ENCODE measurements around the gene SMIM27.

The SMIM27 gene

GRCh38 chr9:32558408-32558934 is 6.3 kb downstream of the SMIM27 start:
- Histone ChIP-seq H3K79me2 (ENCODE audit: insufficient read depth, low read depth) (no peaks in the 10 kb centered on the region), H3K36me3 (ENCODE audit: insufficient read depth) (no peaks in the 10 kb centered on the region), H4K20me1 (ENCODE audit: insufficient read depth) (no peaks in the 10 kb centered on the region), H2AFZ (ENCODE audit: low read depth) (no peak overlapping the region), H3K4me1 (ENCODE audit: low read depth, poor library complexity, severe bottlenecking) (peaks cover 17% of the 10 kb centered on the region), H3K27me3 (ENCODE audit: insufficient read depth, low read depth) (no peaks in the 10 kb centered on the region), H3K9ac (no peak overlapping the region), H3K4me3 (IDR thresholded peaks at IDR 0.05; ENCODE audit: insufficient read depth, low read depth, low read length) (no peak overlapping the region), H3K27ac (no peak overlapping the region), H3K4me2 (no peak overlapping the region)
- TF ChIP-seq, protein P1, sequence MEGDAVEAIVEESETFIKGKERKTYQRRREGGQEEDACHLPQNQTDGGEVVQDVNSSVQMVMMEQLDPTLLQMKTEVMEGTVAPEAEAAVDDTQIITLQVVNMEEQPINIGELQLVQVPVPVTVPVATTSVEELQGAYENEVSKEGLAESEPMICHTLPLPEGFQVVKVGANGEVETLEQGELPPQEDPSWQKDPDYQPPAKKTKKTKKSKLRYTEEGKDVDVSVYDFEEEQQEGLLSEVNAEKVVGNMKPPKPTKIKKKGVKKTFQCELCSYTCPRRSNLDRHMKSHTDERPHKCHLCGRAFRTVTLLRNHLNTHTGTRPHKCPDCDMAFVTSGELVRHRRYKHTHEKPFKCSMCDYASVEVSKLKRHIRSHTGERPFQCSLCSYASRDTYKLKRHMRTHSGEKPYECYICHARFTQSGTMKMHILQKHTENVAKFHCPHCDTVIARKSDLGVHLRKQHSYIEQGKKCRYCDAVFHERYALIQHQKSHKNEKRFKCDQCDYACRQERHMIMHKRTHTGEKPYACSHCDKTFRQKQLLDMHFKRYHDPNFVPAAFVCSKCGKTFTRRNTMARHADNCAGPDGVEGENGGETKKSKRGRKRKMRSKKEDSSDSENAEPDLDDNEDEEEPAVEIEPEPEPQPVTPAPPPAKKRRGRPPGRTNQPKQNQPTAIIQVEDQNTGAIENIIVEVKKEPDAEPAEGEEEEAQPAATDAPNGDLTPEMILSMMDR (conservative IDR thresholded peaks at IDR 0.05; ENCODE audit: low read depth, low read length): no peak

- Histone ChIP-seq H3K4me3 (IDR thresholded peaks at IDR 0.05; ENCODE audit: insufficient read depth, low read depth, low read length) (no peak overlapping the region), H3K27me3 (ENCODE audit: insufficient read depth, low read depth) (no peaks in the 10 kb centered on the region), H3K79me2 (ENCODE audit: insufficient read depth, low read depth) (peaks cover 21% of the 10 kb centered on the region; the same call in 1 of the 2 replicates), H3K36me3 (ENCODE audit: insufficient read depth) (no peaks in the 10 kb centered on the region), H3K9ac (no peak overlapping the region), H3K4me2 (no peak overlapping the region), H4K20me1 (ENCODE audit: insufficient read depth) (no peaks in the 10 kb centered on the region), H3K27ac (no peak overlapping the region), H3K4me1 (ENCODE audit: low read depth, poor library complexity, severe bottlenecking) (peaks cover 4% of the 10 kb centered on the region), H2AFZ (ENCODE audit: low read depth) (no peak overlapping the region)
- TF ChIP-seq, protein P1 (conservative IDR thresholded peaks at IDR 0.05; ENCODE audit: low read depth, low read length): no peak
These were observed 13.8 kb downstream of the SMIM27 start for GRCh38 chr9:32565967-32566366.

- TF ChIP-seq, protein P1 (conservative IDR thresholded peaks at IDR 0.05; ENCODE audit: low read depth, low read length): no peak
- H3K4me1 ChIP-seq (ENCODE audit: low read depth, poor library complexity, severe bottlenecking): peaks cover 12% of the 10 kb centered on the region
- no peaks in the 10 kb centered on the region for H3K36me3 ChIP-seq (ENCODE audit: insufficient read depth)
- no peak overlapping the region for H2AFZ ChIP-seq (ENCODE audit: low read depth)
- no peaks in the 10 kb centered on the region for H4K20me1 ChIP-seq (ENCODE audit: insufficient read depth)
- no peak overlapping the region for H3K4me2 ChIP-seq
- H3K79me2 ChIP-seq (ENCODE audit: insufficient read depth, low read depth): peaks cover 29% of the 10 kb centered on the region; the same call in 1 of the 2 replicates
- H3K27ac ChIP-seq: no peak overlapping the region
- H3K9ac ChIP-seq: no peak overlapping the region
- H3K27me3 ChIP-seq (ENCODE audit: insufficient read depth, low read depth): no peaks in the 10 kb centered on the region
- no peak overlapping the region for H3K4me3 ChIP-seq (IDR thresholded peaks at IDR 0.05; ENCODE audit: insufficient read depth, low read depth, low read length)
These were observed 14.6 kb downstream of the SMIM27 start for GRCh38 chr9:32566770-32567169.

GRCh38 chr9:32570262-32570661 is 18.1 kb downstream of the SMIM27 start:
- Histone ChIP-seq H3K4me2 (no peak overlapping the region), H2AFZ (ENCODE audit: low read depth) (no peak overlapping the region), H3K4me3 (IDR thresholded peaks at IDR 0.05; ENCODE audit: insufficient read depth, low read depth, low read length) (no peak overlapping the region), H3K9ac (no peak overlapping the region), H4K20me1 (ENCODE audit: insufficient read depth) (no peaks in the 10 kb centered on the region), H3K27me3 (ENCODE audit: insufficient read depth, low read depth) (no peaks in the 10 kb centered on the region), H3K4me1 (ENCODE audit: low read depth, poor library complexity, severe bottlenecking) (peaks cover 20% of the 10 kb centered on the region), H3K79me2 (ENCODE audit: insufficient read depth, low read depth) (peaks cover 39% of the 10 kb centered on the region; the same call in 1 of the 2 replicates), H3K36me3 (ENCODE audit: insufficient read depth) (no peaks in the 10 kb centered on the region), H3K27ac (no peak overlapping the region)
- TF ChIP-seq, protein P1 (conservative IDR thresholded peaks at IDR 0.05; ENCODE audit: low read depth, low read length): no peak

Measured in KMS-11 (cell line).